ENCODE data around the gene MORN5. TPM values are rescaled to one million over a fixed set of nuclear protein-coding genes. Genes with fewer than 3 reads are reported as not detected.

MORN5 gene
- total and polyA plus RNA-seq, 2 donors from 2014 or later, result 1.6 to 5.6 TPM

DNA sequence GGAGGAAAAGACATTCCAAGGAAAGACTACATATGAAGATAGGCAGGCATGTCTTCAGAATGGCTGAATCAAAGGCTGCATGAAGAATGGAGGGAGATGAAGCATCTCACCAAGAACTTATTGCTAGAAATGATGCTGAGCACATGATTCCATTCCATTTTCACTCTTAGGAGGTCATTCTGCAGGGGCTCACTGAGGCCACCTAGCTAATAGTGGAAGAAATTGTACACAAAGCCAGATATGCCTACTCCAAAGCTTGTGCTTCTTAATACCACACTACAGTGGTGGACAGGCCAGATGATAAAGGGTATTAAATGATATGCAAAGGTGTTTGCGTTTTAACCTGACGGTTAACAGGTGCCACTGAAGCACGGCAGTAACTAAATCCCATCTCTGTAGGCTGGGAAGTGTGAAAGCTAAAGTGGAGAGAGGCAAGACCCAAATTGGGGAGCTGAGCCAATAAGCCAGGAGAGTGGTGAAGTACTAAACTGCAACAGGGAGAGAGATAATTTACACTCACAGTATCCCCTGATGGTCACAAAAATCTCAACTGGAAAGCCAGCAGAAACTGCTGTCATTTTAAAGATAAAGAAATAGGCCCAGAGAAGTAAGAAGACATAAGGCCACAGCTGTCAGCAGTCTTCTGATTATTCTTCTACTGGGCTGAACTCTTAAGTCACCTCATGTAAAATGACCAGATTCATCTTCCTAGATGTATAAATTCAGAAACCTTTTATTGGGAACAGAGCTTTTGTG is 14.7 kb upstream of the MORN5 start:
- Histone ChIP-seq H3K27ac (ENCODE audit: low read depth in 2 of 2, low read length in 2 of 2) (no peak overlapping the region), H3K9me3 (ENCODE audit: control insufficient read depth in 2 of 3, insufficient read depth in 1 of 3, low read length in 3 of 3) (no peaks in the 10 kb centered on the region), H3K36me3 (ENCODE audit: control insufficient read depth in 2 of 3, insufficient read depth in 3 of 3, low read length in 3 of 3) (peaks cover 0 to 49% (median 23%) of the 10 kb centered on the region in 3 donors), H3K4me3 (ENCODE audit: low read length in 3 of 3) (no peak overlapping the region), H3K27me3 (ENCODE audit: control insufficient read depth, insufficient read depth, low read length) (no peaks in the 10 kb centered on the region), H3K4me1 (ENCODE audit: control insufficient read depth in 2 of 3, insufficient read depth in 2 of 3, low read depth in 1 of 3, low read length in 3 of 3) (no peaks in the 10 kb centered on the region), H3K9ac (ENCODE audit: low read length in 3 of 3) (no peak overlapping the region)
- intact Hi-C loops (cut with DNase I), result no loop called here
- FAIRE-seq, result no peak
- TF ChIP-seq, protein P1, sequence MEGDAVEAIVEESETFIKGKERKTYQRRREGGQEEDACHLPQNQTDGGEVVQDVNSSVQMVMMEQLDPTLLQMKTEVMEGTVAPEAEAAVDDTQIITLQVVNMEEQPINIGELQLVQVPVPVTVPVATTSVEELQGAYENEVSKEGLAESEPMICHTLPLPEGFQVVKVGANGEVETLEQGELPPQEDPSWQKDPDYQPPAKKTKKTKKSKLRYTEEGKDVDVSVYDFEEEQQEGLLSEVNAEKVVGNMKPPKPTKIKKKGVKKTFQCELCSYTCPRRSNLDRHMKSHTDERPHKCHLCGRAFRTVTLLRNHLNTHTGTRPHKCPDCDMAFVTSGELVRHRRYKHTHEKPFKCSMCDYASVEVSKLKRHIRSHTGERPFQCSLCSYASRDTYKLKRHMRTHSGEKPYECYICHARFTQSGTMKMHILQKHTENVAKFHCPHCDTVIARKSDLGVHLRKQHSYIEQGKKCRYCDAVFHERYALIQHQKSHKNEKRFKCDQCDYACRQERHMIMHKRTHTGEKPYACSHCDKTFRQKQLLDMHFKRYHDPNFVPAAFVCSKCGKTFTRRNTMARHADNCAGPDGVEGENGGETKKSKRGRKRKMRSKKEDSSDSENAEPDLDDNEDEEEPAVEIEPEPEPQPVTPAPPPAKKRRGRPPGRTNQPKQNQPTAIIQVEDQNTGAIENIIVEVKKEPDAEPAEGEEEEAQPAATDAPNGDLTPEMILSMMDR (IDR thresholded peaks at IDR 0.05; ENCODE audit: borderline replicate concordance, extremely low read depth, insufficient read depth), result peak; percentile 32
- peak in 1 of 5 donors; percentile 23 for DNase-seq

DNA sequence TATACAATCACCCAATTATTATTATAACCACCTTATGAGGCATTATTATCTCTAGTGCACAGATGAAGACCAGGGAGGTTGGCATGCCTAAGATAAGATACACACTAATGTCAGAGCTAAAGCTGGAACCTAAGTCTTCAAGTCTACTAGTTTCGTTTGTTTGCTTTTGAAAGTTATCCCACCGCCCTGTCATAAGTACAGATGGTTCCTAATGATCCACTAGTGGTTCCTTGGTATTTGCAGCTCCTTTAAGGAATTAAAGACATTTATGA is 14.2 kb upstream of the MORN5 start:
- no peaks in the 10 kb centered on the region for H3K4me1 ChIP-seq (ENCODE audit: control insufficient read depth in 2 of 3, insufficient read depth in 2 of 3, low read depth in 1 of 3, low read length in 3 of 3)
- no peak overlapping the region for H3K27ac ChIP-seq (ENCODE audit: low read depth in 2 of 2, low read length in 2 of 2)
- H3K36me3 ChIP-seq (ENCODE audit: control insufficient read depth in 2 of 3, insufficient read depth in 3 of 3, low read length in 3 of 3), result peaks cover 0 to 49% (median 23%) of the 10 kb centered on the region in 3 donors
- no peak for DNase-seq
- intact Hi-C loops (cut with DNase I), result no loop called here
- TF ChIP-seq, protein P1 (IDR thresholded peaks at IDR 0.05; ENCODE audit: borderline replicate concordance, extremely low read depth, insufficient read depth), result no peak
- H3K9ac ChIP-seq (ENCODE audit: low read length in 3 of 3), result no peak overlapping the region
- no peak for FAIRE-seq
- H3K4me3 ChIP-seq (ENCODE audit: low read length in 3 of 3), result no peak overlapping the region
- H3K9me3 ChIP-seq (ENCODE audit: control insufficient read depth in 2 of 3, insufficient read depth in 1 of 3, low read length in 3 of 3), result no peaks in the 10 kb centered on the region
- H3K27me3 ChIP-seq (ENCODE audit: control insufficient read depth, insufficient read depth, low read length), result no peaks in the 10 kb centered on the region

DNA sequence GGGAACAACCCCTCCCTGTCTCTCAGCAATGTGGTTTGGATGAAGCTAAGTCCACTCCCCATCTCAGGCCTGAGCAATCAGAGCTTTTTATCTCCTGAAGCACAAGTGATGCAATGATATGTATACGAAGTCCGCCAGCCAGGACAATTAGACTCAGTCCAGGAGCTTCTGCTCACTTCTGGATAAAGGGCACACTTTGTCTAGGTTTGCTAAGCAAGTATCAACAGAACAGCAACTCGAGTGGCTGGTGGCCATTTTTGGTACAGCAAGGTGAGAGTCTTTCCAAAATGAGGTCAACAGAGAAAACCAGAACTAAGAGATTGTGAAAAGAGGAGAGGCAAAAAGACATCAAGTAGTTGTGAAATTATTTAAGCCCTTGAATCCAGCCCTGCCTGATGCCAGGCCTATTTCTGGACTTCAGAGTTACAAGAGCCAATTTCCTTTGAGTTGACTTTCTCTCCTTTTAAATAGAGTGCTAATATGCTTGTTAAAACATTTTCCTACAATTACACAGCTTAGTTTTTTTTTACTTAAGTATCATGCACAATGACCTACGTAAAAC is 8.4 kb upstream of the MORN5 start:
- intact Hi-C loops (cut with DNase I), result no loop called here
- TF ChIP-seq, protein P1 (IDR thresholded peaks at IDR 0.05; ENCODE audit: borderline replicate concordance, extremely low read depth, insufficient read depth), result no peak
- Histone ChIP-seq H3K9ac (ENCODE audit: low read length in 3 of 3) (no peak overlapping the region), H3K27me3 (ENCODE audit: control insufficient read depth, insufficient read depth, low read length) (no peaks in the 10 kb centered on the region), H3K36me3 (ENCODE audit: control insufficient read depth in 2 of 3, insufficient read depth in 3 of 3, low read length in 3 of 3) (peaks cover 0 to 27% (median 8%) of the 10 kb centered on the region in 3 donors), H3K4me1 (ENCODE audit: control insufficient read depth in 2 of 3, insufficient read depth in 2 of 3, low read depth in 1 of 3, low read length in 3 of 3) (no peaks in the 10 kb centered on the region), H3K27ac (ENCODE audit: low read depth in 2 of 2, low read length in 2 of 2) (no peak overlapping the region), H3K4me3 (ENCODE audit: low read length in 3 of 3) (no peak overlapping the region), H3K9me3 (ENCODE audit: control insufficient read depth in 2 of 3, insufficient read depth in 1 of 3, low read length in 3 of 3) (no peaks in the 10 kb centered on the region)
- no peak for FAIRE-seq
- no peak for DNase-seq

Data from kidney (tissue), 14 donors.